HFF-Myc (cell line): ENCODE results near the gene CACNA1C.

ENCODE experiments used
- DNase-seq: peaks from one replicate; pipeline ENCODE4 v3.0.0-alpha.2; 2011; ENCODE audit warnings: low read depth; ENCODE audit errors: extremely low read depth
- H3K4me3 ChIP-seq: replicated peaks from 2 replicates; pipeline ENCODE4 v1.5.1; 2011; ENCODE audit warnings: low read depth, mild to moderate bottlenecking, control low read depth, low read length
- CTCF ChIP-seq: IDR thresholded peaks from 2 replicates; pipeline ENCODE4 v1.5.1; 2012; ENCODE audit warnings: mild to moderate bottlenecking, low read depth, low read length, control low read depth; ENCODE audit errors: missing control alignments

The CACNA1C gene

GRCh38 chr12:2666411-2666810 is 613.6 kb downstream of the CACNA1C start:
- H3K4me3 ChIP-seq: no peak overlapping the region

GRCh38 chr12:2666846-2667245 is 614.1 kb downstream of the CACNA1C start:
- TF ChIP-seq CTCF: no peak
- no peak for DNase-seq
- no peak overlapping the region for H3K4me3 ChIP-seq

More at GRCh38 chr12:2666411-2666810, 613.6 kb downstream of the CACNA1C start:
- no peak for TF ChIP-seq CTCF
- DNase-seq: no peak

GRCh38 chr12:2667716-2668440 is 615.1 kb downstream of the CACNA1C start:
- TF ChIP-seq CTCF: no peak
- no peak overlapping the region for H3K4me3 ChIP-seq
- DNase-seq: no peak

GRCh38 chr12:2668816-2669215 is 616.0 kb downstream of the CACNA1C start:
- no peak for DNase-seq
- TF ChIP-seq CTCF: no peak

GRCh38 chr12:2669560-2669959 is 616.8 kb downstream of the CACNA1C start:
- TF ChIP-seq CTCF: no peak
- DNase-seq: no peak
- no peak overlapping the region for H3K4me3 ChIP-seq

More at GRCh38 chr12:2668816-2669215, 616.0 kb downstream of the CACNA1C start:
- H3K4me3 ChIP-seq: no peak overlapping the region

GRCh38 chr12:2672863-2673262 is 620.1 kb downstream of the CACNA1C start:
- H3K4me3 ChIP-seq: no peak overlapping the region
- TF ChIP-seq CTCF: no peak
- no peak for DNase-seq
